Heart left ventricle (tissue), 13 donors: ENCODE data around the gene PSD4.
A peak's percentile ranks its signal among the peaks of the same experiment; 100 is the strongest.

Source experiments
- CTCF ChIP-seq, 12 donors: fragments of 200-600 bp; sonication (generic) in 4 of 12; IDR thresholded peaks; one replicate each; pipeline versions ENCODE4 v1.5.0 to v1.8.0; 2018 to 2022; ENCODE audit warnings: antibody characterized with exemption in 12 of 12, mild to moderate bottlenecking in 5 of 12
- POLR2A ChIP-seq, 2 donors: fragments of 450-650 bp; IDR thresholded peaks; one replicate each; pipeline ENCODE4 v1.6.1; 2017; ENCODE audit warnings: antibody characterized with exemption in 2 of 2, mild to moderate bottlenecking in 2 of 2, moderate library complexity in 2 of 2
- donor health status: ischemic (EF 13 %, LVEDD 7.1; RV severe dilation, severe dysfunction).
- donor health status: DM: no; HTN: yes; CAD: no.
- donor health status: DM: no; HTN: no; CAD: no.
- donor health status: ischemic (EF 25% LVEDD 6.9; RV normal size, moderate dysfunction).
- donor health status: ischemic (EF 25% LVEDD 5.7; RV mildly dilated, moderate dysfunction).
- donor health status: ischemic (EF 35%, LVEDD 5.7; RV mildly dilated, moderate dysfunction).
- donor health status: nonischemic (EF 11% LVEDD 7.7; RV severe dilation, severe dysfunction).
- donor health status: DM: yes; HTN: yes; CAD: no.
- donor health status: PGD.
- donor health status: ischemic (EF 29% LVEDD 5.4; RV normal size, mild dysfunction).
- donor health status: nonischemic (EF 23%, LVEDD 6.1; RV moderate dilation, normal function).

GRCh38 chr2:113203901-113204519, 30.2 kb downstream of the PSD4 start:
- TF ChIP-seq CTCF (IDR thresholded peaks at IDR 0.05) (peak; percentile 82 to 94 (median 86)), POLR2A (IDR thresholded peaks at IDR 0.05) (no peak)
